Measurements from ENCODE around the gene RPP25L. TPM values are rescaled to one million over a fixed set of nuclear protein-coding genes. Genes with fewer than 3 reads are reported as not detected.

The RPP25L gene
- total RNA-seq, 1 donor from 2014 or later: 16.2 TPM

DNA sequence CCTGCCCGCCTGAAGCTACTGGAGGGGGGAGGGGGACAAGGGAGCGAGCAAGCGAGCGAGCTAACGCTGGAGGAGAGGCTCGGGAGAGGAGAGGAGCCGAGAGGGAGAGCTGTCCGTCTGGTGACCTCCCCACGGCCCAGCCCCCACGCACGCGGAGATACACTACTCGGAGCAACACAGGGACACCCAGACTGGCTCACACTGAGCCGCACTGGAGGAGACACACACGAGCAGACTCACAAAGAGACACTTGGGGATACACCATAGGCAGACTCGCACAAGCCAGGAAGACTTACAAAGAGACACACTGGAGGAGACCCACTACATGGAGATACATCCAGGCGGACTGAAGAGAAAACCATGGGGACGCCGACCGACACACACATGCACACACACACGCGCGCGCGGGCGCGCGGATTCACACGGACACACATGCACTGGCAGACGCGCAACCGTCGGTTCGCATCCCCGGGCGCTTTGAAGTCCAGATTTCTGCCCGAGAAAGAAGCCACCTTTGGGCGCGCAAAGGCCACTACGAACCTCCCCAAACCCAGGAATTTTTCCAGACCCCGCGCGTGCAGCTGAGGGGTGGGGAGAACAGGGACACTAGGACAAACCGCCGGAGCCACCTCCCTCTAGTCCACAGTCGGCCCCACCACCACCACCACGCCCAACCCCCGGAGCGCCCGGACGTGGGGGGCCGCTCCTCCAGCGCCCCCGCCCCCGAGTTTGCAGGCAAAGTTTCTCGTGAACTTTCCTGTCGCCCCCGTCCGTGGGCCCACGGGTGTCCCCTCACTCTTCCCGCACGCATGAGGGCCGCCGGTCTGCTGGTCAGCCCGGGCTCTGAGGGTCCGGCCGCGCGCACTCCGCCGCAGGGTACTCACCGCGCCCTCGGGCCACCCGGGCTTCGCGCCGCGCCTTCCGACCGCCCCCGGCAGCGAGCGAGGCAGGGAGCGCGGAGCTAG is 22.9 kb downstream of the RPP25L start:
- no peaks in the 10 kb centered on the region for H3K9me3 Mint-ChIP-seq (ENCODE audit: unreplicated experiment)
- no peak overlapping the region for H3K27ac Mint-ChIP-seq (ENCODE audit: unreplicated experiment)
- TF ChIP-seq, protein P1, sequence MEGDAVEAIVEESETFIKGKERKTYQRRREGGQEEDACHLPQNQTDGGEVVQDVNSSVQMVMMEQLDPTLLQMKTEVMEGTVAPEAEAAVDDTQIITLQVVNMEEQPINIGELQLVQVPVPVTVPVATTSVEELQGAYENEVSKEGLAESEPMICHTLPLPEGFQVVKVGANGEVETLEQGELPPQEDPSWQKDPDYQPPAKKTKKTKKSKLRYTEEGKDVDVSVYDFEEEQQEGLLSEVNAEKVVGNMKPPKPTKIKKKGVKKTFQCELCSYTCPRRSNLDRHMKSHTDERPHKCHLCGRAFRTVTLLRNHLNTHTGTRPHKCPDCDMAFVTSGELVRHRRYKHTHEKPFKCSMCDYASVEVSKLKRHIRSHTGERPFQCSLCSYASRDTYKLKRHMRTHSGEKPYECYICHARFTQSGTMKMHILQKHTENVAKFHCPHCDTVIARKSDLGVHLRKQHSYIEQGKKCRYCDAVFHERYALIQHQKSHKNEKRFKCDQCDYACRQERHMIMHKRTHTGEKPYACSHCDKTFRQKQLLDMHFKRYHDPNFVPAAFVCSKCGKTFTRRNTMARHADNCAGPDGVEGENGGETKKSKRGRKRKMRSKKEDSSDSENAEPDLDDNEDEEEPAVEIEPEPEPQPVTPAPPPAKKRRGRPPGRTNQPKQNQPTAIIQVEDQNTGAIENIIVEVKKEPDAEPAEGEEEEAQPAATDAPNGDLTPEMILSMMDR (IDR thresholded peaks at IDR 0.05): no peak
- DNase-seq (ENCODE audit: extremely low spot score, unreplicated experiment): no peak
- H3K4me3 Mint-ChIP-seq (ENCODE audit: unreplicated experiment): peak overlapping the region; percentile 72
- H3K4me1 Mint-ChIP-seq (ENCODE audit: unreplicated experiment): peaks cover 31% of the 10 kb centered on the region
- no peaks in the 10 kb centered on the region for H3K36me3 Mint-ChIP-seq (ENCODE audit: unreplicated experiment)
- H3K27me3 Mint-ChIP-seq (ENCODE audit: unreplicated experiment): peaks cover 80% of the 10 kb centered on the region

DNA sequence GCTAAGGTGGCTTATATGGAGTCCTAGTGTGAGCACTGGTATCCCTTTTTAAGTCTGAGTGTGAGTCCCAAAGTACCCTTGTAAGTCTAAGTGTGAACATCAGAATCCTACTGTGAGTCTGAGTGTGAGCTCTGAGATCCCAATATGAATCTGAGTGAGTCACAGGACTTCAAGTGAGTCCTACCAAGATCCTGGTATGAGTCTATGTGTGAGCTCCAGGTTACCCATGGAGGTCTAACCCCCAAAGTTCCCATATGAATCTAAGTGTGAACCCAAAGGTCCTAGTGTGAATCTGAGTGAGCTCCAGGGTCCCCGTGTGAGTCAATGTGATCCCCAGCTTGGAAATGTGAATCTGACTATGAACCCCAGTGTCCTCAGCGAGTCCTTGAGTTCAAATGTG is 24.6 kb downstream of the RPP25L start:
- H3K4me1 Mint-ChIP-seq (ENCODE audit: unreplicated experiment): peaks cover 21% of the 10 kb centered on the region
- H3K4me3 Mint-ChIP-seq (ENCODE audit: unreplicated experiment): no peak overlapping the region
- no peak for DNase-seq (ENCODE audit: extremely low spot score, unreplicated experiment)
- H3K27me3 Mint-ChIP-seq (ENCODE audit: unreplicated experiment): peaks cover 79% of the 10 kb centered on the region
- H3K9me3 Mint-ChIP-seq (ENCODE audit: unreplicated experiment): no peaks in the 10 kb centered on the region
- no peak overlapping the region for H3K27ac Mint-ChIP-seq (ENCODE audit: unreplicated experiment)
- TF ChIP-seq, protein P1 (IDR thresholded peaks at IDR 0.05): no peak
- H3K36me3 Mint-ChIP-seq (ENCODE audit: unreplicated experiment): no peaks in the 10 kb centered on the region

DNA sequence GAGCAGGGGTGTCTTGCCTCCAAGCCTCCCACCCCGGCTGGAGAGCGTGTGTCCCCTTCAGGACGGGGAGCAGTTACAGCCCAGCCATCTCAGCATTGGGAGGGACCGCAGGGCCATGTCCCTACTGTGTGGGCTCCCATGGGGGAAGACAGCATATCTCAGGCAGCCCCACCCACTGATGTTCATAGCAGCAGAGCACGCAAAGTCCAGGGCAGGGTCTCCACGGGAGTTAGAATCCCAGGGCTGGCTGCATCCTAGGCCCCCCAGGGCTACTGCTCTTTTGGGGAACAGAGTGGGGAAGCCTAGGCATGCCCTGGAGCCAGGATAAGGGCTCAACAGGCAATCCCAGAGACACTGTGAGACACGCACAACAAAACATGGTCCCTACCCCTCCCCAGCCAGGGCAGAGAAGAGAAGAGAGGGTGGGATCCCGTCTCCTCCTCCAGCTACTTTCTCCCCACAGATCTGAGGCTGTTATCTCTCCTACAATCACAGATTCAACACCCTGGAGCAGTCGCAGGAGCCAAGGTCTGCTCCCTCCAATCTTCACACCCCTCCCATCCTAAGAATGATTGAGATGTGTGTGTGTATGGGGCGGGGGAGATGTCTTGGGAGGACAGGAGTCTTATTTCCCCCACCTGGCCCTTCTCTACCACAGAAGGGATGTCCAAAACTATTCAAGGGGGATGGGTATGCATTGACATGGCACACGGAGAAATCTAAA is 25.8 kb downstream of the RPP25L start:
- Mint-ChIP-seq H3K27me3 (ENCODE audit: unreplicated experiment) (peaks cover 80% of the 10 kb centered on the region), H3K36me3 (ENCODE audit: unreplicated experiment) (no peaks in the 10 kb centered on the region), H3K4me1 (ENCODE audit: unreplicated experiment) (peaks cover 17% of the 10 kb centered on the region), H3K4me3 (ENCODE audit: unreplicated experiment) (no peak overlapping the region), H3K9me3 (ENCODE audit: unreplicated experiment) (no peaks in the 10 kb centered on the region), H3K27ac (ENCODE audit: unreplicated experiment) (no peak overlapping the region)
- TF ChIP-seq, protein P1 (IDR thresholded peaks at IDR 0.05): no peak
- DNase-seq (ENCODE audit: extremely low spot score, unreplicated experiment): no peak

DNA sequence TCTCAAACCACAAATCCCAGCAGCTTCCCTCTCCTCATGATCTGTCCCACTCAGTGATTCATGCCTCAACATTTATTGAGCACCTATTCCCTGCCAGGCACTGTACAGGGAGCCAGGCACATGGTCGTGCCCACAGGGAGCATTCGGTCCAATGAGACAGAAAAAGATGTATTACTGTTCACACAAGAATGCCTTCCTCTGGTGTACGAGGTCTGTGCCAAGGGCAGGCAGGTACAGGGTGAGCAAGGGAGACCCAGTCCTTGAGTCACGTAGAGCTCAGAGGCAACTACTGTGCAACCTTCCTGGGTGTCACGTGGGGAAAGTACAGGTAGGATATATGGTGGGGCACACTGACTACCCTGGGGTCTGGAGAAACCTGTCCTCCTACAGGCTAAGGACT is 26.9 kb downstream of the RPP25L start:
- no peak overlapping the region for H3K4me3 Mint-ChIP-seq (ENCODE audit: unreplicated experiment)
- DNase-seq (ENCODE audit: extremely low spot score, unreplicated experiment): no peak
- no peak overlapping the region for H3K27ac Mint-ChIP-seq (ENCODE audit: unreplicated experiment)
- H3K36me3 Mint-ChIP-seq (ENCODE audit: unreplicated experiment): no peaks in the 10 kb centered on the region
- TF ChIP-seq, protein P1 (IDR thresholded peaks at IDR 0.05): no peak
- H3K27me3 Mint-ChIP-seq (ENCODE audit: unreplicated experiment): peaks cover 84% of the 10 kb centered on the region
- no peaks in the 10 kb centered on the region for H3K9me3 Mint-ChIP-seq (ENCODE audit: unreplicated experiment)
- peaks cover 10% of the 10 kb centered on the region for H3K4me1 Mint-ChIP-seq (ENCODE audit: unreplicated experiment)

DNA sequence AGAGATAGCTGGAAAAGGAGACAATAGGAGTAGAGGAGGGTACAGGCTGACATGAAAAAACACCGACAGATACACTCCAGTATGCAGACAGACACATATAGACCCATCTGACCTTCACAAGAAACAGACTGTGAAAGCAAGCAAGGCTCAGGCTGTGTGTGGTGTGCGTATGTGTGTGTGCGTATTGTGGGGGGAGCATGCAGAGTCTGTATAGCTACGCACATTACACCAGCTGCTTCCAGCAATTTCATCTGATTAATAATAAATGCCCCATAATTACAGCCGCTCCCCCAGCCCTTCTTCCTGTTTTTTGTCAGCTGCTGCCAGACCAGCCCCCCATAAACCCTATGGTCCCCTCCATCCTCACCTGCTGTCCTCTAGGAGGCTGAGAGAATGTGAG is 29.1 kb downstream of the RPP25L start:
- no peaks in the 10 kb centered on the region for H3K36me3 Mint-ChIP-seq (ENCODE audit: unreplicated experiment)
- peaks cover 3% of the 10 kb centered on the region for H3K4me1 Mint-ChIP-seq (ENCODE audit: unreplicated experiment)
- H3K27ac Mint-ChIP-seq (ENCODE audit: unreplicated experiment): no peak overlapping the region
- H3K9me3 Mint-ChIP-seq (ENCODE audit: unreplicated experiment): no peaks in the 10 kb centered on the region
- no peak overlapping the region for H3K4me3 Mint-ChIP-seq (ENCODE audit: unreplicated experiment)
- peaks cover 84% of the 10 kb centered on the region for H3K27me3 Mint-ChIP-seq (ENCODE audit: unreplicated experiment)
- no peak for DNase-seq (ENCODE audit: extremely low spot score, unreplicated experiment)
- TF ChIP-seq, protein P1 (IDR thresholded peaks at IDR 0.05): no peak

All from osteocyte (in vitro differentiated cells).